ENCODE measurements around the gene MAPK6.

- TF ChIP-seq CTCF (IDR thresholded peaks at IDR 0.05; ENCODE audit: low read length), result no peak
- no peak for TF ChIP-seq EZH2 (IDR thresholded peaks at IDR 0.05; ENCODE audit: borderline replicate concordance, low read length)
Observed at GRCh38 chr15:52107238-52107637, 88.2 kb downstream of the MAPK6 start.
